Stomach (tissue), 9 donors: ENCODE results near the gene ADGRL2. TPM values are rescaled to one million over a fixed set of nuclear protein-coding genes. Genes with fewer than 3 reads are reported as not detected.
A peak's percentile ranks its signal among the peaks of the same experiment; 100 is the strongest.

ENCODE experiments used
- DNase-seq, 2 donors: peaks; one replicate each; pipeline versions ENCODE4 v3.0.0 to v3.0.0-alpha.2; 2013 to 2019
- H3K27ac ChIP-seq, 5 donors: fragments of 200-600 bp in 4 of 5; sonication (generic) in 4 of 5; one replicate each; pipeline ENCODE4 v1.5.1; 2013 to 2019; ENCODE audit warnings: mild to moderate bottlenecking in 1 of 5, moderate library complexity in 1 of 5
- H3K27me3 ChIP-seq, 3 donors: fragments of 200-600 bp; sonication (generic); one replicate each; pipeline ENCODE4 v1.5.1; 2017 to 2019; ENCODE audit warnings: mixed run types in 1 of 3
- H3K36me3 ChIP-seq, 4 donors: fragments of 200-600 bp; sonication (generic); 1 replicate in 3 of 4; 2 replicates in 1 of 4; pipeline ENCODE4 v1.5.1; 2016 to 2019
- H3K4me1 ChIP-seq, 4 donors: fragments of 200-600 bp; sonication (generic); one replicate each; pipeline ENCODE4 v1.5.1; 2016 to 2019
- H3K4me3 ChIP-seq, 4 donors: fragments of 200-600 bp; sonication (generic) in 3 of 4; one replicate each; pipeline ENCODE4 v1.5.1; 2016 to 2019; ENCODE audit warnings: mild to moderate bottlenecking in 1 of 4
- H3K9me3 ChIP-seq, 4 donors: fragments of 200-600 bp; sonication (generic); one replicate each; pipeline ENCODE4 v1.5.1; 2016 to 2019
- CTCF ChIP-seq, 7 experiments: fragments of 450-650 bp in 4 of 7; fragments of 200-600 bp in 3 of 7; sonication (generic) in 3 of 7; IDR thresholded peaks; one replicate each; pipeline ENCODE4 v1.5.1; 2016 to 2019; ENCODE audit warnings: antibody characterized with exemption in 7 of 7, control low read depth in 2 of 7, mild to moderate bottlenecking in 1 of 7
- EP300 ChIP-seq: sonication (generic); formaldehyde crosslinking; IDR thresholded peaks from one replicate; pipeline ENCODE4 v1.6.1; 2017; ENCODE audit warnings: antibody characterized with exemption
- POLR2A ChIP-seq, 4 donors: fragments of 450-650 bp; IDR thresholded peaks; one replicate each; pipeline ENCODE4 v1.6.1; 2016; ENCODE audit warnings: antibody characterized with exemption in 4 of 4, control low read depth in 2 of 4, mild to moderate bottlenecking in 1 of 4, moderate library complexity in 1 of 4
- POLR2AphosphoS5 ChIP-seq, 3 donors: sonication (generic); formaldehyde crosslinking; IDR thresholded peaks; one replicate each; pipeline ENCODE4 v1.6.1; 2016; ENCODE audit warnings: antibody characterized with exemption in 3 of 3
- WGBS, 5 donors: extraction: QIAGEN DNeasy Blood & Tissue Kit in 3 of 5; methylation state at CpG; one replicate each; pipeline versions ENCODE4 v1.1.5 to v1.1.7; 2013 to 2018; 5-methylcytosine and 5-hydroxymethylcytosine counted together
- intact Hi-C: fragments of 100-400 bp; cut with DNase I; formaldehyde crosslinking; loops from one replicate; pipeline ENCODE4 v1.15.1; 2023; ENCODE audit warnings: low total_unique reads
- polyA plus RNA-seq, 3 donors: library from polyadenylated mRNA; stranded (reverse); fragments of 200-250 nt; gene quantifications; one replicate each; pipeline ENCODE4 v1.2.3, GENCODE V29; 2013
- total RNA-seq, 5 donors: library from RNA; depleted of rRNA; stranded (reverse); fragments of >200 nt; gene quantifications; one replicate each; pipeline versions ENCODE4 v1.1.0 to v1.2.3, GENCODE V29; 2014 to 2016
- donor health status: healthy with polysubstance abuse.
- donor health status: Bipolar disorder and iron deficiency.
- donor health status: healthy.

The ADGRL2 gene
- total and polyA plus RNA-seq, 8 donors, result 13.0 to 173 (median 23.7) TPM

GRCh38 chr1:81920886-81921285 lies 120.2 kb downstream of the ADGRL2 start:
- no peaks in the 10 kb centered on the region for H3K27me3 ChIP-seq
- intact Hi-C loops, result no loop called here
- peaks cover 7 to 34% (median 16%) of the 10 kb centered on the region in 4 donors for H3K4me1 ChIP-seq
- H3K36me3 ChIP-seq, result no peaks in the 10 kb centered on the region
- H3K4me3 ChIP-seq, result no peak overlapping the region
- H3K27ac ChIP-seq, result no peak overlapping the region
- H3K9me3 ChIP-seq, result no peaks in the 10 kb centered on the region
- DNase-seq, result no peak
- TF ChIP-seq POLR2A (IDR thresholded peaks at IDR 0.05), result no peak
- WGBS, 5 donors, result 22 to 44% (median 35%) methylated on average over 2 of the region's 2 CpGs

GRCh38 chr1:81921344-81921743 lies 120.6 kb downstream of the ADGRL2 start:
- Histone ChIP-seq H3K9me3 (no peaks in the 10 kb centered on the region), H3K27ac (no peak overlapping the region), H3K27me3 (no peaks in the 10 kb centered on the region), H3K36me3 (no peaks in the 10 kb centered on the region), H3K4me1 (peaks cover 7 to 31% (median 17%) of the 10 kb centered on the region in 4 donors), H3K4me3 (no peak overlapping the region)
- TF ChIP-seq POLR2AphosphoS5 (IDR thresholded peaks at IDR 0.05) (no peak), POLR2A (IDR thresholded peaks at IDR 0.05) (no peak), EP300 (no peak), CTCF (IDR thresholded peaks at IDR 0.05) (no peak)
- intact Hi-C loops, result no loop called here
- DNase-seq, result peak in 1 of 2 donors; percentile 15
- 20 to 38% (median 29%) methylated on average over 4 of the region's 4 CpGs for WGBS, 5 donors

- H3K4me3 ChIP-seq, result no peak overlapping the region
- intact Hi-C loops, result no loop called here
- no peaks in the 10 kb centered on the region for H3K9me3 ChIP-seq
- no peak for DNase-seq
- no peaks in the 10 kb centered on the region for H3K27me3 ChIP-seq
- H3K36me3 ChIP-seq, result no peaks in the 10 kb centered on the region
- no peak for TF ChIP-seq POLR2A (IDR thresholded peaks at IDR 0.05)
- TF ChIP-seq CTCF (IDR thresholded peaks at IDR 0.05), result no peak
- TF ChIP-seq POLR2AphosphoS5 (IDR thresholded peaks at IDR 0.05), result no peak
- TF ChIP-seq EP300, result no peak
- peaks cover 7 to 31% (median 20%) of the 10 kb centered on the region in 4 donors for H3K4me1 ChIP-seq
- 53 to 77% (median 71%) methylated on average over 5 of the region's 5 CpGs for WGBS, 5 donors
- no peak overlapping the region for H3K27ac ChIP-seq
Measured at GRCh38 chr1:81921851-81922462, 121.2 kb downstream of the ADGRL2 start.

- DNase-seq, result no peak
- H3K27ac ChIP-seq, result no peak overlapping the region
- TF ChIP-seq POLR2AphosphoS5 (IDR thresholded peaks at IDR 0.05) (no peak), CTCF (IDR thresholded peaks at IDR 0.05) (no peak), EP300 (no peak), POLR2A (IDR thresholded peaks at IDR 0.05) (no peak)
- H3K4me1 ChIP-seq, result peaks cover 7 to 39% (median 24%) of the 10 kb centered on the region in 4 donors
- intact Hi-C loops, result no loop called here
- H3K36me3 ChIP-seq, result no peaks in the 10 kb centered on the region
- H3K4me3 ChIP-seq, result no peak overlapping the region
- no peaks in the 10 kb centered on the region for H3K27me3 ChIP-seq
- WGBS, 5 donors, result 24 to 49% (median 34%) methylated on average over 2 of the region's 2 CpGs
- H3K9me3 ChIP-seq, result no peaks in the 10 kb centered on the region
Measured at GRCh38 chr1:81922955-81923354, 122.2 kb downstream of the ADGRL2 start.

- WGBS, 5 donors, result 93 to 99% (median 97%) methylated on average over 4 of the region's 4 CpGs
- no peak overlapping the region for H3K27ac ChIP-seq
- H3K9me3 ChIP-seq, result no peaks in the 10 kb centered on the region
- DNase-seq, result no peak
- peaks cover 0 to 21% (median 7%) of the 10 kb centered on the region in 4 donors for H3K4me1 ChIP-seq
- intact Hi-C loops, result no loop called here
- H3K27me3 ChIP-seq, result no peaks in the 10 kb centered on the region
- H3K4me3 ChIP-seq, result no peak overlapping the region
- no peaks in the 10 kb centered on the region for H3K36me3 ChIP-seq
- TF ChIP-seq EP300, result no peak
- TF ChIP-seq CTCF (IDR thresholded peaks at IDR 0.05), result no peak
Measured at GRCh38 chr1:81929106-81929505, 128.4 kb downstream of the ADGRL2 start.
